K562 (cell line): ENCODE results near the gene INTS1. TPM values are rescaled to one million over a fixed set of nuclear protein-coding genes. Genes with fewer than 3 reads are reported as not detected.

Experiments used
- BCOR ChIP-seq: fragments of 450-650 bp; IDR thresholded peaks from 2 replicates; pipeline ENCODE4 v1.6.1; 2016
- E2F5 ChIP-seq: sonication (generic); formaldehyde crosslinking; IDR thresholded peaks from 2 replicates; pipeline ENCODE4 v1.8.0; 2022; ENCODE audit warnings: mild to moderate bottlenecking, missing genetic modification reagents
- FIP1L1 ChIP-seq: fragments of 200-400 bp; formaldehyde crosslinking; IDR thresholded peaks from 2 replicates; pipeline ENCODE4 v1.6.1; 2018; ENCODE audit warnings: mild to moderate bottlenecking, low read depth, low read length; ENCODE audit not compliant: poor library complexity, severe bottlenecking
- FOSL1 ChIP-seq: fragments of 200-800 bp; sonication (Bioruptor generic); conservative IDR thresholded peaks from 2 replicates; pipeline ENCODE4 v1.6.1; 2016; ENCODE audit warnings: missing genetic modification characterization, missing compliant biosample characterization
- FOXK1 ChIP-seq: sonication (generic); formaldehyde crosslinking; IDR thresholded peaks from 2 replicates; pipeline ENCODE4 v1.8.0; 2022; ENCODE audit warnings: missing genetic modification reagents, mild to moderate bottlenecking, borderline replicate concordance
- GABPB2 ChIP-seq: fragments of 250-450 bp; sonication (Bioruptor Pico); conservative IDR thresholded peaks from 2 replicates; pipeline ENCODE4 v1.5.1; 2021; ENCODE audit warnings: mild to moderate bottlenecking
- GTF2F1 ChIP-seq: IDR thresholded peaks from 2 replicates; pipeline ENCODE4 v1.6.1; 2011; ENCODE audit warnings: low read depth, low read length, improper control_type of control experiment
- HMGN3 ChIP-seq: IDR thresholded peaks from 2 replicates; pipeline ENCODE4 v1.6.1; 2011; ENCODE audit warnings: borderline replicate concordance, low read depth, mild to moderate bottlenecking, mixed read lengths, low read length; ENCODE audit not compliant: insufficient read length; ENCODE audit errors: extremely low read depth
- HMGXB4 ChIP-seq: sonication (generic); formaldehyde crosslinking; IDR thresholded peaks from 2 replicates; pipeline ENCODE4 v1.8.1; 2023; ENCODE audit warnings: mild to moderate bottlenecking, missing genetic modification reagents
- IRF2 ChIP-seq: sonication (generic); formaldehyde crosslinking; IDR thresholded peaks from 2 replicates; pipeline ENCODE4 v1.8.1; 2022; ENCODE audit warnings: mild to moderate bottlenecking, missing genetic modification reagents
- MCM5 ChIP-seq: fragments of 450-650 bp; IDR thresholded peaks from 2 replicates; pipeline ENCODE4 v1.6.1; 2016; ENCODE audit warnings: low read depth
- MIER1 ChIP-seq: fragments of 450-650 bp; IDR thresholded peaks from 2 replicates; pipeline ENCODE4 v1.6.1; 2016; ENCODE audit warnings: antibody characterized with exemption, mild to moderate bottlenecking, low read depth
- MTF1 ChIP-seq: fragments of 250-450 bp; sonication (Bioruptor Pico); IDR thresholded peaks from 2 replicates; pipeline ENCODE4 v1.9.0; 2021; ENCODE audit warnings: moderate library complexity, mild to moderate bottlenecking, inconsistent platforms, borderline replicate concordance
- MXI1 ChIP-seq: IDR thresholded peaks from 2 replicates; pipeline ENCODE4 v1.6.1; 2011; ENCODE audit warnings: low read depth, mild to moderate bottlenecking, improper control_type of control experiment, low read length
- NFATC3 ChIP-seq: fragments of 450-650 bp; IDR thresholded peaks from 2 replicates; pipeline ENCODE4 v1.6.1; 2017; ENCODE audit warnings: mild to moderate bottlenecking
- NFXL1 ChIP-seq: fragments of 450-650 bp; formaldehyde crosslinking; IDR thresholded peaks from 2 replicates; pipeline ENCODE4 v1.4.0; 2021; ENCODE audit warnings: mild to moderate bottlenecking
- PBX2 ChIP-seq, 2 experiments: IDR thresholded peaks in 1 of 2; conservative IDR thresholded peaks in 1 of 2; 2 replicates each; pipeline ENCODE4 v1.6.1; 2016; ENCODE audit warnings: low read depth in 2 of 2, mild to moderate bottlenecking in 1 of 2, missing compliant biosample characterization in 1 of 2, missing genetic modification characterization in 1 of 2, moderate library complexity in 1 of 2
- PML ChIP-seq: IDR thresholded peaks from 2 replicates; pipeline ENCODE4 v1.6.1; 2012; ENCODE audit warnings: low read length, inconsistent platforms
- XRCC4 ChIP-seq: IDR thresholded peaks from one replicate; pipeline ENCODE4 v1.6.1; 2011; ENCODE audit not compliant: insufficient read depth, insufficient read length; ENCODE audit errors: extremely low read depth
- ZFPM2 ChIP-seq: fragments of 250-450 bp; sonication (Bioruptor Pico); IDR thresholded peaks from 2 replicates; pipeline ENCODE4 v1.5.1; 2022; ENCODE audit warnings: mild to moderate bottlenecking
- ZNF146 ChIP-seq: IDR thresholded peaks from one replicate; pipeline ENCODE4 v1.6.1; 2018; ENCODE audit warnings: missing compliant biosample characterization; ENCODE audit not compliant: unreplicated experiment
- ZNF311 ChIP-seq: fragments of 250-450 bp; sonication (Bioruptor Pico); IDR thresholded peaks from 2 replicates; pipeline ENCODE4 v1.4.0; 2020; ENCODE audit warnings: mild to moderate bottlenecking, moderate library complexity
- ZNF766 ChIP-seq: fragments of 200-800 bp; sonication (Bioruptor generic); conservative IDR thresholded peaks from 2 replicates; pipeline ENCODE4 v1.6.1; 2016; ENCODE audit warnings: missing genetic modification characterization, missing compliant biosample characterization
- polyA plus RNA-seq, 8 experiments: library from polyadenylated mRNA; depleted of rRNA in 4 of 8; stranded (reverse) in 5 of 8; unstranded in 3 of 8; fragments of >200 nt; fragmentation: Nextera tagmentation in 2 of 8; fragmentation: Illumina TruSeq in 1 of 8; extraction: Ambion mirVana in 2 of 8; extraction: Trizol in 1 of 8; gene quantifications; 2 replicates each; pipeline versions ENCODE4 v1.2.1 to v1.2.3, GENCODE V29; 2011 to 2014; ENCODE audit warnings: inconsistent platforms in 1 of 8, missing spikeins in 1 of 8
- total RNA-seq, 7 experiments: library from RNA; depleted of rRNA in 6 of 7; stranded (reverse); fragments of >200 nt in 6 of 7; fragmentation: Illumina TruSeq in 2 of 7; extraction: Trizol in 2 of 7; gene quantifications; 2 replicates each; pipeline versions ENCODE4 v1.2.1 to v1.2.3, GENCODE V29; 2011 to 2021; ENCODE audit warnings: low replicate concordance in 1 of 7

Gene INTS1
- total and polyA plus RNA-seq, 9 of the 15 experiments (the other 6 are each of a cell fraction or from before 2014, with no cell fraction given), result 0.34 to 119 (median 18.5) TPM

DNA sequence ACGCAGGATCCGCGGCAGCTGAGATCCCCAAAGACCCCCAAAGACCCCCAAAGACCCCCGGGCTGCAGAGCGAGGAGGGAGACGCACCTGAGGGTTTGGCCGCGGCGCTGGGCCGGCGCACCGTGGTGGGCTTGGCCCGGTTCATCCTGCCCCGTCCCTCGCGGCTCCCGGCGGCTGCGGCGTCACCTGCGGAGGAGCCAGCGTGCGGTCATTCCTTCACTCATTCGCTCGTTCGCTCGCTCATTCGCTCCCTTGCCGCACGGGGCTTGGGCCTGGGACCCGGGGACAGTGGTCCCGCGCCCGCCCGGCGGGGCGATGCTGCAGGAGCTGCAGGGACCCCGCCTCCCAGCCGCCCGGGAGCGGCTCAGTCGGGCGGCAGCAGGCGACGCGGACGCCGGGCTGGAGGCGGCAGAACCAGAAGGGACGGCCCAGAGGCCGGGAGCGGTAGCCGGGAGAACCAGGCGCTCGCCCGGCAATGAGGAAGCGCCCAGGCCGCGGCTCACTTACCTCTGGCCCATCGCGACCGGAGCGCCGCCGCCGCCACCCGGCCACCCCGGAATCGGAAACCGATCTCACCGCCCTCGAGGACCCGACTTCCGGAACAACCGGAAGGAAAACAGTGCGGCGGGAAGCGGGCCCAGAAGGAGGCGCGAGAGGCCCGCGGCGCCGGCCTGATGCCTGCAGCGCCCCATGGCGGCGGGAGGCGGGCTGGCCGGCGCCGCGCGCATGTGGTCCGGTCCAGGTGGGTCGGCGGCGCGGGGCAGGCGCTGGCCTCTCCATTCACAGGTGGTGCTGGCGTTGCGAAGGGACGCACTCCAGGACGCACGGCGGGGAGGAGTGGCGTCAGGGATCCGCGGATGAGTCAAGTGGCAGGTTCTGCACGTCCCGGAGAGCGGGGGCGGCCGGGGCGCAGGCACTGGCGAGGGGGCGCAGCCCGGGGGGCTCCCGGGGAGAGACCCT, at the start of gene INTS1 (continued):
- no peak for TF ChIP-seq MTF1 (CRISPR knock-in tag)
- TF ChIP-seq FIP1L1, result peak; percentile 85
- no peak for TF ChIP-seq BCOR
- TF ChIP-seq GTF2F1, result no peak
- no peak for TF ChIP-seq NFATC3
- no peak for TF ChIP-seq FOSL1 (tag)
- peak; percentile 41 for TF ChIP-seq HMGN3
- no peak for TF ChIP-seq GABPB2 (CRISPR knock-in tag)
- no peak for TF ChIP-seq MCM5
- no peak for TF ChIP-seq MIER1
- no peak for TF ChIP-seq IRF2 (CRISPR knock-in tag)
- TF ChIP-seq XRCC4, result no peak
- TF ChIP-seq MXI1, result no peak
- TF ChIP-seq ZNF146 (CRISPR knock-in tag), result no peak
- peak; percentile 25; the same call in 1 of the 2 replicates for TF ChIP-seq PML
- no peak for TF ChIP-seq ZFPM2 (CRISPR knock-in tag)
- peak; percentile 72; the same call in 1 of the 2 replicates for TF ChIP-seq HMGXB4 (CRISPR knock-in tag)
- no peak for TF ChIP-seq FOXK1 (CRISPR knock-in tag)
- TF ChIP-seq NFXL1 (CRISPR knock-in tag), result no peak
- TF ChIP-seq ZNF766 (CRISPR knock-in tag), result peak; percentile 54; the same call in 1 of the 2 replicates
- no peak for TF ChIP-seq PBX2 (CRISPR knock-in tag; IDR thresholded peaks at IDR 0.05; ENCODE audit: low read depth)
- TF ChIP-seq PBX2 (tag; conservative IDR thresholded peaks at IDR 0.05; ENCODE audit: low read depth), result no peak
- no peak for TF ChIP-seq ZNF311 (CRISPR knock-in tag)
- TF ChIP-seq E2F5 (CRISPR knock-in tag), result no peak
